BJ (cell line): ENCODE measurements around the gene DNAH6. TPM values are rescaled to one million over a fixed set of nuclear protein-coding genes. Genes with fewer than 3 reads are reported as not detected.

Source experiments
- CTCF ChIA-PET: fragments of 350-600 bp; formaldehyde crosslinking; extraction: SDS; loops from one replicate; lab custom pipeline; 2021; ENCODE audit warnings: antibody characterized with exemption, inconsistent platforms; lab: Yijun Ruan, JAX
- POLR2A ChIA-PET: fragments of 300-600 bp; sonication (Branson Sonifier 250); formaldehyde crosslinking; extraction: SDS; loops from one replicate; lab custom pipeline; 2021; ENCODE audit warnings: antibody characterized with exemption; lab: Charles Lee
- DNase-seq: peaks from one replicate; pipeline ENCODE4 v3.0.0-alpha.2; 2011; ENCODE audit warnings: low read depth
- H3K27me3 ChIP-seq: 2 replicates; pipeline ENCODE4 v1.6.0; 2011; ENCODE audit warnings: low read length; ENCODE audit not compliant: control insufficient read depth, insufficient read depth
- H3K36me3 ChIP-seq: 2 replicates; pipeline ENCODE4 v1.5.1; 2011; ENCODE audit warnings: low read length; ENCODE audit not compliant: control insufficient read depth, insufficient read depth
- H3K4me3 ChIP-seq: 2 replicates; pipeline ENCODE4 v1.5.1; 2011; ENCODE audit warnings: low read depth, mild to moderate bottlenecking, control low read depth, low read length
- CTCF ChIP-seq: IDR thresholded peaks from 2 replicates; pipeline ENCODE4 v1.5.1; 2011; ENCODE audit warnings: low read depth, mild to moderate bottlenecking, control low read depth, inconsistent platforms, low read length, moderate library complexity; ENCODE audit not compliant: insufficient read depth
- polyA plus RNA-seq: library from polyadenylated mRNA; depleted of rRNA; stranded (reverse); fragments of >200 nt; gene quantifications from 2 replicates; pipeline ENCODE4 v1.2.3, GENCODE V29; 2011

Gene DNAH6
- polyA plus RNA-seq, 1 experiment, result 0.01 TPM

DNA sequence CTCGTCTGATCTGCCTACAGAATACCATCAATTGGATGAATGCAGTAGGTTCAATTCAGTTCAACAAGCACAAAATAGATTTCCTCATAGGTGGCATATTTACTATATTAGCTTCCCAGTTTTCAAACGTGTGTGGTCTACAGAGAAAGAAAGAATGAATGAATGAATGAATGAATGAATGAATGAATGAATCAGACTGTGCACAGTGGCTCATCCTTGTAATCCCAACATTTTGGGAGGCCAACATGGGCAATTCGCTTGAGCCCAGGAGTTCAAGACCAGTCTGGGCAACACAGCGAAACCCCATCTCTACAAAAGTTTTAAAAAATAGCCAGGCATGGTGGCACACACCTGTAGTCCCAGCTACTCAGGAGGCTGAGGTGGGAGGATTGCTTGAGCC lies 269.7 kb downstream of the DNAH6 start:
- no peak for DNase-seq
- Histone ChIP-seq H3K27me3 (no peaks in the 10 kb centered on the region), H3K36me3 (no peaks in the 10 kb centered on the region), H3K4me3 (no peak overlapping the region)
- ChIA-PET POLR2A (no interaction called here), CTCF (interaction anchor here (0.6 kb wide), 1 partner anchor 315 kb away, joined by 3 read pairs; no protein-coding TSS in a partner anchor)
- no peak for TF ChIP-seq CTCF

- Histone ChIP-seq H3K4me3 (no peak overlapping the region), H3K27me3 (no peaks in the 10 kb centered on the region), H3K36me3 (no peaks in the 10 kb centered on the region)
- ChIA-PET POLR2A (no interaction called here), CTCF (no interaction called here)
- DNase-seq, result no peak
- TF ChIP-seq CTCF, result no peak
Observed at GRCh38 chr2:84786601-84787000, 270.3 kb downstream of the DNAH6 start.

GRCh38 chr2:84788027-84788426 lies 271.7 kb downstream of the DNAH6 start:
- no peak for TF ChIP-seq CTCF
- no peaks in the 10 kb centered on the region for H3K36me3 ChIP-seq
- POLR2A ChIA-PET, result no interaction called here
- H3K27me3 ChIP-seq, result no peaks in the 10 kb centered on the region
- CTCF ChIA-PET, result interaction anchor here (0.6 to 0.7 kb wide), 2 partner anchors 67 to 1668 kb away, joined by 3 to 4 read pairs; no protein-coding TSS in a partner anchor
- DNase-seq, result no peak
- no peak overlapping the region for H3K4me3 ChIP-seq

DNA sequence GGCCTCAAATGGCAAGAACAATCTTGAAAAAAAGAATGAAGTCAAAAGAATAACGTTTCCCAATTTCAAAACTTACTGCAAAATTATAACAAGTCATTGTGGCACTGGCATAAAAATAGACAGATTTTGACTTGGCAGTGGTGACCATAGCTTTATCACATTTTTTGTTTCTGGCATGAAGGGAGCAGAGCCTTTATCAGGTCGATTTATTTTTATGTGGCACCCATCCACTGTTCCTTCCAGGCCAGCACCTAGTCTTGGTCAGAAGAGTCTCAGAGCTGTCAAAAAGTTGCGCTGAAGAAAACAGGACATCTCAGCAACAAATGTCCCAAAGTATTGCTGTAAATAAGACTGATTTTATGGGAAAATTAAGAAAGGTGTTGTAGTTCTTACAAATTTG lies 272.2 kb downstream of the DNAH6 start:
- Histone ChIP-seq H3K27me3 (no peaks in the 10 kb centered on the region), H3K36me3 (no peaks in the 10 kb centered on the region), H3K4me3 (no peak overlapping the region)
- ChIA-PET CTCF (no interaction called here), POLR2A (no interaction called here)
- no peak for TF ChIP-seq CTCF
- no peak for DNase-seq

DNA sequence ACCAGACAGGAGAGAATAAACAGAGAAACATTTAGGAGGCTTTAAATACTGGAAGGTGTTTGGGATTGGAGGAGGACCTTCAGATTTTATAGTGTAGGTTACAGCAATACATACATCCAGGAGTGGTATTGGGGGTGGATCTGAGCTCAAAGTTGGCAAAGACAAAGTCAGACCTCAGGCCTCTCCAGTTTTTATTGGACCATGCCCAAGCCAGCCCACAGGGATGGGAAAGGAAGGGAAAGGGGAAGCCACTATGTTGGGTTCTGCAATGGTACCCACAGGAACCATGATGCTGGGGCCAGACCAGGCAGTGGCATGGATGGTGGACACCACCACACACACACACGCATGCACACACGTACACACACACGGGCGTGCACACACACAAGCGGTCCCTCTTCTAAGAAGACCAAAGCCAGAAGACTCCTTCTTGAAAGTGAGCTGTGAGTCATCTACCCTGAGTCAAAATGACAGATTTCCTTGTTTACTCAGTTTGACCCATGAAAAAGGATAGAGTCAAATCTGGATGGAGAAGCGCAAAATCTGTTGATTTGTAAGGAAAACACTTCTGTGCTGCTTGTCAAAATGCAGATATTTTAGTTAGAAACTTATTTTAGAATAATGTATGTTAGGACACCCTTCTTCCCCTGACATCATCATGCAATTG lies 276.7 kb downstream of the DNAH6 start:
- CTCF ChIA-PET, result interaction anchor here (1.2 kb wide), 1 partner anchor 10 kb away, joined by 3 read pairs; no protein-coding TSS in a partner anchor
- Histone ChIP-seq H3K4me3 (no peak overlapping the region), H3K27me3 (no peaks in the 10 kb centered on the region), H3K36me3 (no peaks in the 10 kb centered on the region)
- DNase-seq, result no peak
- POLR2A ChIA-PET, result no interaction called here
- no peak for TF ChIP-seq CTCF
